Activated T-helper 2 cell treated with anti-CD3 and anti-CD28 coated beads, Interferon-gamma antibody, Interleukin-2, Interleukin-4, amounts not matched to agents 10 μg/mL and 5 μg/mL and 100 μg/mL, durations not matched to agents 14 hours and 24 hours and 36 hours (primary cell): Measurements from ENCODE around the gene FNBP1L. TPM values are rescaled to one million over a fixed set of nuclear protein-coding genes. Genes with fewer than 3 reads are reported as not detected.

Experiments used
- DNase-seq: peaks from one replicate; pipeline ENCODE4 v3.0.0; 2021; ENCODE audit warnings: low spot score
- H3K27ac Mint-ChIP-seq: one replicate; pipeline ENCODE4 v1.8.0; 2021; ENCODE audit warnings: mixed read lengths
- H3K27me3 Mint-ChIP-seq: one replicate; pipeline ENCODE4 v1.8.0; 2021; ENCODE audit warnings: low read depth, mixed read lengths
- H3K36me3 Mint-ChIP-seq: one replicate; pipeline ENCODE4 v1.8.0; 2021; ENCODE audit warnings: low read depth, mixed read lengths
- H3K4me1 Mint-ChIP-seq: one replicate; pipeline ENCODE4 v1.8.0; 2021; ENCODE audit warnings: low read depth, mixed read lengths
- H3K4me3 Mint-ChIP-seq: one replicate; pipeline ENCODE4 v1.8.0; 2021; ENCODE audit warnings: low read depth, mild to moderate bottlenecking, moderate library complexity, mixed read lengths
- H3K9me3 Mint-ChIP-seq: one replicate; pipeline ENCODE4 v1.8.0; 2021; ENCODE audit warnings: mixed read lengths
- intact Hi-C: fragments of 100-400 bp; cut with micrococcal nuclease; formaldehyde crosslinking; loops from one replicate; pipeline ENCODE4 v1.15.1; 2023
- total RNA-seq: library from RNA; stranded (reverse); gene quantifications from 2 replicates; pipeline ENCODE4 v1.2.3, GENCODE V29; 2022

FNBP1L gene
- total RNA-seq, 1 donor from 2014 or later: 0.32 TPM

DNA sequence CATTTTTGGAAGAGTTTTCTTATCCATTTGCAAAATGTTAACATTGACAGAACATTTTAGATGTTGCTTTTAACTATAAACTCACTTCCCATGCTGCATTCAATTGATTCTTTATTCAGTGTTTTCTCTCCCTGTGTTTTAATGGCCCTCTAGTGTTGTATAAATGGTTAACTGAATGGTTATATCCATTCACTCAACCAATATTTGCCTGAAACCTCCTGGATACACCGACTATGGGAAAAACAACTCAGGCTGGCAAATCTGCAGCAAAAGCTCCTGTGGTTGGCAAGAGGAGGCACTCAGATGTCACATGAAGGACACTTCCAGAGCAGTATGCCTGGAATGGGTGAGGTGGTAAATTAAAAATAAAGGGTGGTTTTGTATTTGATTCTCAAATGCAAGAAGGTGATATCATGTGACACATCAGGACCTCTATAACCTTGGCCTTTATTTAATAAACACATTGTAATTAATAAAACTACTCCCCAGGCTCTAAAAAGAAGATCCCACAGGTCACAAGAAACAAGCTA lies 126.1 kb downstream of the FNBP1L start:
- no peak overlapping the region for H3K27ac Mint-ChIP-seq
- H3K9me3 Mint-ChIP-seq: no peaks in the 10 kb centered on the region
- H3K36me3 Mint-ChIP-seq: peaks cover 11% of the 10 kb centered on the region
- intact Hi-C loops: no loop called here
- no peaks in the 10 kb centered on the region for H3K27me3 Mint-ChIP-seq
- no peak overlapping the region for H3K4me3 Mint-ChIP-seq
- H3K4me1 Mint-ChIP-seq: no peaks in the 10 kb centered on the region
- DNase-seq: no peak

- Mint-ChIP-seq H3K27ac (no peak overlapping the region), H3K27me3 (no peaks in the 10 kb centered on the region), H3K4me3 (no peak overlapping the region), H3K9me3 (no peaks in the 10 kb centered on the region), H3K36me3 (peaks cover 11% of the 10 kb centered on the region), H3K4me1 (no peaks in the 10 kb centered on the region)
- no peak for DNase-seq
- intact Hi-C loops: no loop called here
Observed at GRCh38 chr1:93574511-93574910, 126.6 kb downstream of the FNBP1L start.

DNA sequence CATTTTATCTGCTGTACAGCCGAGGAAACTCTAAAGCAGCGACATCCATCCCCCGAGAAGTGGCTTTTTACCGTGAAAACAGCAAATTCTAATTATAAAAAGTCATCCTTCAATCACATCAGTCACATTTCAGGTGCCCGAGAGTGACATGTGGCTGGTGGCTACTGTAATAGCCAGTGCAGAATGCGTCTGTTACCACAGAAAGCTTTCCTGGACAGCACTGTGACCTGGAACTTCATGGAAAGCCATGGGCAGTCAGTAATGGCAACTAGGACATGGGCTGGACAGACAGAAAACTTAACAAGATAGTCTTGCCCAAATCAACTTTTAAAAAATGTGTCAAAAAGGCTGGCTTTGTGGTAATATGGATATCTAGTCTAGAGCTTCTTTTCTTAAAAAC lies 127.1 kb downstream of the FNBP1L start:
- no peaks in the 10 kb centered on the region for H3K4me1 Mint-ChIP-seq
- no peak for DNase-seq
- H3K27ac Mint-ChIP-seq: no peak overlapping the region
- H3K27me3 Mint-ChIP-seq: no peaks in the 10 kb centered on the region
- H3K9me3 Mint-ChIP-seq: no peaks in the 10 kb centered on the region
- H3K4me3 Mint-ChIP-seq: no peak overlapping the region
- intact Hi-C loops: no loop called here
- peaks cover 11% of the 10 kb centered on the region for H3K36me3 Mint-ChIP-seq

- peaks cover 7% of the 10 kb centered on the region for H3K36me3 Mint-ChIP-seq
- no peak for DNase-seq
- H3K4me1 Mint-ChIP-seq: no peaks in the 10 kb centered on the region
- H3K27ac Mint-ChIP-seq: no peak overlapping the region
- no peaks in the 10 kb centered on the region for H3K27me3 Mint-ChIP-seq
- intact Hi-C loops: no loop called here
- H3K4me3 Mint-ChIP-seq: no peak overlapping the region
- H3K9me3 Mint-ChIP-seq: no peaks in the 10 kb centered on the region
Observed at GRCh38 chr1:93575621-93576284, 127.8 kb downstream of the FNBP1L start.

DNA sequence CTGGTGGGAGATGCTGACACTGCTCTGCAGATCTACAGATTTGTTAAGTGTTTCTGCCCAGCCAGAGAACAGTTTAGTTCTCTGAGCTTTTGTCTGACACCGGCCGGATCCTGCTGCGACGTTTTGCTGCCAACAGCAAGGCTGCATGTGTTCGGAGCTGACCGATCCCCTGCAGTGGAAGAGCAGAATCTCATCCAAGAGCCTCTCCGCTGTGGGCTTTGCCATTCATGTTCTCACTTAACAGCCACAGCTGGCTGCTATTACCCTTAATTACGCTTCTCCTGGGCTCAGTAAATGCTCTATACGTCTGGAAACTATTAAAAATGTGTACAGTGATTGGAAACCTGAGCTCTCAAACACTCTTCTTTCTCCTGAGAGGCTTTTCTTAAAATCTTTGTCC lies 128.4 kb downstream of the FNBP1L start:
- H3K27me3 Mint-ChIP-seq: no peaks in the 10 kb centered on the region
- H3K9me3 Mint-ChIP-seq: no peaks in the 10 kb centered on the region
- no peak overlapping the region for H3K4me3 Mint-ChIP-seq
- DNase-seq: no peak
- intact Hi-C loops: no loop called here
- H3K4me1 Mint-ChIP-seq: no peaks in the 10 kb centered on the region
- H3K36me3 Mint-ChIP-seq: peaks cover 7% of the 10 kb centered on the region
- no peak overlapping the region for H3K27ac Mint-ChIP-seq

DNA sequence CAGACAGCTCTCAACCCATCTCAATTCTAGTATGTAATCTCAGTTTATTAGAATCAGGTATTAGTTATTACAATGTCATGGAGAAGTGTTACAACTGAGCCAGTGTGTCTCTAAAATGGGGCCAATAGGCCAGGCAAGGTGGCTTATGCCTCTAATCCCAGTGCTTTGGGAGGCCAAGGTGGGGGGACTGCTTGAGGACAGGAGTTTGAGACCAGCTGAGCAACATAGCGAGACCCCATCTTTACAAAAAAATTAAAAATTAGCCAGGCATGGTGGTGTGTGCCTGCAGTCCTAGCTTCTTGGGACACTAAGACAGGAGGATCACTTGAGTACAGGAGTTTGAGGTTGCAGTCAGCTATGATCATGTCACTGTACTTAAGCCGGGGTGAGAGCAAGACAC lies 128.8 kb downstream of the FNBP1L start:
- H3K27me3 Mint-ChIP-seq: no peaks in the 10 kb centered on the region
- H3K9me3 Mint-ChIP-seq: no peaks in the 10 kb centered on the region
- H3K4me3 Mint-ChIP-seq: no peak overlapping the region
- DNase-seq: no peak
- peaks cover 7% of the 10 kb centered on the region for H3K36me3 Mint-ChIP-seq
- intact Hi-C loops: no loop called here
- no peak overlapping the region for H3K27ac Mint-ChIP-seq
- no peaks in the 10 kb centered on the region for H3K4me1 Mint-ChIP-seq

DNA sequence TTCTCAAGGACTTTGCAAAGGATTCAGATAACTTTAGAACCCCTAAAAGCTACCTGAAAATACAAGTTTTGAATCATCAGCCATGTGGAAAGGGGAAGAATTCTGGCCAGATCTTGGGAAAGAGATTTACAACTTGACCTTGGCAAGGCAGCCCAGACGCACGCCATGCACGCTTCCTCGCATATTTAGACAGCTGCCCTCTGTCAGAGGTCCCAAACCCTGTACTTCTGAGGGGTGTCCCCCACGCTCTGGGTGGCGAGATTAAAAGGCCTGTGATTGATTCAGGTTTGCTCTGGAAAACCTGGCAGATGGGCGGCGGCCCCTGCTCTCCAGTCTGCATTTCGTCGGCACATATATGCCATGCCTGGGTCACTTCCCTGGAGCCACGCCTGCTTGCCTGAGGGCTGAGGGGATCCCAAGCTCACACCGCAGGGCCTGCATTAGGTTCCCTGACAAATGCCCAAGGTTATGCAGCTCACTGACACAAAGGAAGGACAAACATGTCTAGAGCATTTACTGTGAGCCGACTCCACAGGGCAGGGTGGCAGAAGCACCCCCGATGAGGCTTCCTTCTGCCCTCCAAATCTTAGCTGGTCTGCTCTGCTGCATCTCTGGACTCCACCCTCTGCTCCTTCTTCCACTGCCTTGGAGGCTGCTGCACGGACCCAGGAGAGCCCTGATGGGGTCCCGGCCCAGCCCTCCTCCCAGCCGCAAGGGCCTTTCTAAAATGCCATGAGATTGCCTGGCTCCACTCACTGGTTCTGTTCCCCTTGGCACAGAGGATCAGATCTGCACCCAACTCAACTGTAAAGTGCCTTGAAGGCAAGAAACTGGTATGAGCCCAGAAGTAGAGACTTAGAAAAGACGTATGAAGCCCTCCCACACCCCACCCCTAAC lies 129.9 kb downstream of the FNBP1L start:
- H3K36me3 Mint-ChIP-seq: peaks cover 4% of the 10 kb centered on the region
- DNase-seq: no peak
- H3K27ac Mint-ChIP-seq: no peak overlapping the region
- H3K4me3 Mint-ChIP-seq: no peak overlapping the region
- H3K27me3 Mint-ChIP-seq: no peaks in the 10 kb centered on the region
- no peaks in the 10 kb centered on the region for H3K9me3 Mint-ChIP-seq
- intact Hi-C loops: no loop called here
- no peaks in the 10 kb centered on the region for H3K4me1 Mint-ChIP-seq

- H3K9me3 Mint-ChIP-seq: no peaks in the 10 kb centered on the region
- no peak overlapping the region for H3K27ac Mint-ChIP-seq
- intact Hi-C loops: no loop called here
- no peak for DNase-seq
- no peak overlapping the region for H3K4me3 Mint-ChIP-seq
- peaks cover 3% of the 10 kb centered on the region for H3K36me3 Mint-ChIP-seq
- H3K4me1 Mint-ChIP-seq: no peaks in the 10 kb centered on the region
- no peaks in the 10 kb centered on the region for H3K27me3 Mint-ChIP-seq
Observed at GRCh38 chr1:93578433-93578830, 130.5 kb downstream of the FNBP1L start.

GRCh38 chr1:93578911-93579825 lies 131.2 kb downstream of the FNBP1L start:
- intact Hi-C loops: no loop called here
- Mint-ChIP-seq H3K27ac (no peak overlapping the region), H3K27me3 (no peaks in the 10 kb centered on the region), H3K9me3 (no peaks in the 10 kb centered on the region), H3K4me1 (no peaks in the 10 kb centered on the region), H3K4me3 (no peak overlapping the region), H3K36me3 (peaks cover 3% of the 10 kb centered on the region)
- no peak for DNase-seq

- Mint-ChIP-seq H3K4me3 (no peak overlapping the region), H3K4me1 (no peaks in the 10 kb centered on the region), H3K27me3 (no peaks in the 10 kb centered on the region), H3K36me3 (peaks cover 3% of the 10 kb centered on the region), H3K9me3 (no peaks in the 10 kb centered on the region), H3K27ac (no peak overlapping the region)
- no peak for DNase-seq
- intact Hi-C loops: no loop called here
Observed at GRCh38 chr1:93579891-93580290, 132.0 kb downstream of the FNBP1L start.

- Mint-ChIP-seq H3K27ac (no peak overlapping the region), H3K4me1 (no peaks in the 10 kb centered on the region), H3K36me3 (no peaks in the 10 kb centered on the region), H3K27me3 (no peaks in the 10 kb centered on the region), H3K9me3 (no peaks in the 10 kb centered on the region), H3K4me3 (no peak overlapping the region)
- no peak for DNase-seq
- intact Hi-C loops: no loop called here
Observed at GRCh38 chr1:93581917-93582850, 134.3 kb downstream of the FNBP1L start.
